Measurements from ENCODE around the gene RIMBP3C.
"Not testable (repeated sequence)": the region's sequence is repeated elsewhere in the genome, so short reads cannot be mapped to it uniquely, and the experiment has no call there.

The RIMBP3C gene

GRCh38 chr22:21551361-21551760, at the start of gene RIMBP3C:
TSS of gene RIMBP3C (minus strand) at chr22:21551461. CDS start at chr22:21550976, 485 bp downstream.
- DNase-seq: not testable (repeated sequence)

- DNase-seq: no peak
These were observed 48.0 kb upstream of the RIMBP3C start for GRCh38 chr22:21599053-21599893.

GRCh38 chr22:21598302-21598701, 47.0 kb upstream of the RIMBP3C start:
- no peak for DNase-seq

- not testable (repeated sequence) for DNase-seq
These were observed 45.3 kb upstream of the RIMBP3C start for GRCh38 chr22:21596356-21597135.

GRCh38 chr22:21594865-21595452, 43.7 kb upstream of the RIMBP3C start:
- no peak for DNase-seq

GRCh38 chr22:21593406-21594232, 42.4 kb upstream of the RIMBP3C start:
- DNase-seq: no peak

- DNase-seq: no peak
These were observed 41.2 kb upstream of the RIMBP3C start for GRCh38 chr22:21592422-21592821.

GRCh38 chr22:21591695-21592094, 40.4 kb upstream of the RIMBP3C start:
- no peak for DNase-seq

GRCh38 chr22:21590809-21591641, 39.8 kb upstream of the RIMBP3C start:
- no peak for DNase-seq

- no peak for DNase-seq
These were observed 38.1 kb upstream of the RIMBP3C start for GRCh38 chr22:21589396-21589795.

GRCh38 chr22:21587803-21588611, 36.7 kb upstream of the RIMBP3C start:
- peak; percentile 78 for DNase-seq

- DNase-seq: no peak
These were observed 34.1 kb upstream of the RIMBP3C start for GRCh38 chr22:21585389-21585788.

- DNase-seq: no peak
These were observed 31.8 kb upstream of the RIMBP3C start for GRCh38 chr22:21582801-21583740.

- DNase-seq: not testable (repeated sequence)
These were observed 29.9 kb upstream of the RIMBP3C start for GRCh38 chr22:21581009-21581713.

- DNase-seq: not testable (repeated sequence)
These were observed 29.4 kb upstream of the RIMBP3C start for GRCh38 chr22:21580623-21581007.

GRCh38 chr22:21579474-21579851, 28.2 kb upstream of the RIMBP3C start:
- no peak for DNase-seq

GRCh38 chr22:21573750-21574494, 22.7 kb upstream of the RIMBP3C start:
- DNase-seq: no peak

- DNase-seq: no peak
These were observed 22.1 kb upstream of the RIMBP3C start for GRCh38 chr22:21573293-21573734.
